ENCODE measurements around the gene NHLH1. TPM values are rescaled to one million over a fixed set of nuclear protein-coding genes. Genes with fewer than 3 reads are reported as not detected.

The NHLH1 gene
- total and polyA plus RNA-seq, 2 donors (not counting 3 experiments of a cell fraction or from before 2014, with no cell fraction given) = 0.46 TPM

DNA sequence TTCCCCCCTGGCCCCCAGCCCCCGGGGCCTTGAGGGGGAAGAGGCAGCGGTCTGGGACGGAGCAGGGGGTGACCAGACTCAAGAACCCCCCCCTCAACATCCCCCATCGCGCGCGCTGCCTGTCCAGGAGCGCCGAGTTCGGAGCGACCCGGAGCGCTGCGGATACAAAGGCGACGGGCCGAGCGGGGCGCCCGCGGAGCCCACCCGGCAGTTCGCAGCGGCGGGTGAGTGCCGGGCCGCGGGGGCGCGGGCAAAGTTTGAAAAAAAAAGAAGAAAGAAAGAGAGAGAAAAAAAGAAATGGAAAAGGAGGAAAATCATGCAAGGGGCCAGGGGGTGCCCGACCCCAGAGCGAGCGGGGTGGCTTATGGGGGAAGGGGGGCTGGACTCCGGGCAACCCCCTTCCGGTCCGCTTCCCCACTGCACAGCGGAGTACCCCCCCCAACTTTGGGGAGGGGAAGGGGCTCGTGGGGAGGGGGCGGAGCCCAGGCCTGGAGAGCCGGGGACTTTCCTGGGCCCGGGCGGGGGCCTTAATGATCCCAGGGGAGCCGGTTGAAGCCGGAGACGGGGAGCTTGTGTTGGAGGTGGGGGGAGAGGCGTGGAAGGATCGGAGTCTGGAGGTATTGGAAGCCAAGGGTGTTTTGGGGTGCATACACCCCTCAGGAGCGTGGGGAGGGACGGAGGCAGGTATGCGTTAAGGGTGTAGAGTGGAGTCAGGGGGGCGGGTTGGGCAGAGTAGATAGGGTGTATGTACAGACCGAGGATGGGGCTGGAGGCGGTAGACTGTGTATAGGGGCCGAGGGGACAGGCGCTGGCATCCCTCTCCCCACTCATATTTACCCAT is 34.0 kb downstream of the NHLH1 start:
- POLR2A ChIA-PET = no interaction called here
- DNase-seq (ENCODE audit: low read depth, low spot score) (no peak), FAIRE-seq (no peak)
- TF ChIP-seq, protein P1, sequence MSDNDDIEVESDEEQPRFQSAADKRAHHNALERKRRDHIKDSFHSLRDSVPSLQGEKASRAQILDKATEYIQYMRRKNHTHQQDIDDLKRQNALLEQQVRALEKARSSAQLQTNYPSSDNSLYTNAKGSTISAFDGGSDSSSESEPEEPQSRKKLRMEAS (IDR thresholded peaks at IDR 0.05; ENCODE audit: insufficient read depth, insufficient read length) = no peak
- no peak for TF ChIP-seq FOS (IDR thresholded peaks at IDR 0.05; ENCODE audit: borderline replicate concordance, insufficient read depth, low read length)
- TF ChIP-seq JUN (IDR thresholded peaks at IDR 0.05; ENCODE audit: borderline replicate concordance, insufficient read depth, insufficient read length, low read depth) = no peak
- TF ChIP-seq GATA2 (IDR thresholded peaks at IDR 0.05; ENCODE audit: insufficient read depth, insufficient read length, low read depth, low read length) = no peak
- TF ChIP-seq POLR2AphosphoS5 (IDR thresholded peaks at IDR 0.05; ENCODE audit: insufficient read depth, low read depth, low read length) = no peak
- TF ChIP-seq POLR2A (IDR thresholded peaks at IDR 0.05; ENCODE audit: low read depth, low read length) = no peak
- TF ChIP-seq MYC (IDR thresholded peaks at IDR 0.05; ENCODE audit: low read depth, low read length) = no peak
- TF ChIP-seq, protein P2, sequence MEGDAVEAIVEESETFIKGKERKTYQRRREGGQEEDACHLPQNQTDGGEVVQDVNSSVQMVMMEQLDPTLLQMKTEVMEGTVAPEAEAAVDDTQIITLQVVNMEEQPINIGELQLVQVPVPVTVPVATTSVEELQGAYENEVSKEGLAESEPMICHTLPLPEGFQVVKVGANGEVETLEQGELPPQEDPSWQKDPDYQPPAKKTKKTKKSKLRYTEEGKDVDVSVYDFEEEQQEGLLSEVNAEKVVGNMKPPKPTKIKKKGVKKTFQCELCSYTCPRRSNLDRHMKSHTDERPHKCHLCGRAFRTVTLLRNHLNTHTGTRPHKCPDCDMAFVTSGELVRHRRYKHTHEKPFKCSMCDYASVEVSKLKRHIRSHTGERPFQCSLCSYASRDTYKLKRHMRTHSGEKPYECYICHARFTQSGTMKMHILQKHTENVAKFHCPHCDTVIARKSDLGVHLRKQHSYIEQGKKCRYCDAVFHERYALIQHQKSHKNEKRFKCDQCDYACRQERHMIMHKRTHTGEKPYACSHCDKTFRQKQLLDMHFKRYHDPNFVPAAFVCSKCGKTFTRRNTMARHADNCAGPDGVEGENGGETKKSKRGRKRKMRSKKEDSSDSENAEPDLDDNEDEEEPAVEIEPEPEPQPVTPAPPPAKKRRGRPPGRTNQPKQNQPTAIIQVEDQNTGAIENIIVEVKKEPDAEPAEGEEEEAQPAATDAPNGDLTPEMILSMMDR (IDR thresholded peaks at IDR 0.05; ENCODE audit: extremely low read depth in 1 of 2, insufficient read depth in 1 of 2, low read depth in 1 of 2, low read length in 2 of 2) = no peak
- TF ChIP-seq EZH2 (IDR thresholded peaks at IDR 0.05; ENCODE audit: borderline replicate concordance, low read depth, low read length, severe bottlenecking) = no peak
- H3K36me3 ChIP-seq (ENCODE audit: control insufficient read depth in 2 of 2, extremely low read depth in 1 of 2, insufficient read depth in 2 of 2, low read length in 2 of 2) = no peaks in the 10 kb centered on the region
- no peak overlapping the region for H3K4me3 ChIP-seq (replicated peaks in 1 of 3; ENCODE audit: insufficient read depth in 1 of 3, low read depth in 1 of 3, low read length in 3 of 3)
- H2AFZ ChIP-seq (ENCODE audit: low read depth, low read length) = no peak overlapping the region
- H3K9me1 ChIP-seq (replicated peaks; ENCODE audit: control insufficient read depth, extremely low read depth, insufficient read depth, low read length) = no peaks in the 10 kb centered on the region
- dilution Hi-C loops (cut with MboI; ENCODE audit: extremely low pct_ligation_motif_present, low sequenced_read_pairs) (no loop called here), intact Hi-C loops (cut with micrococcal nuclease) (no loop called here)
- no peak overlapping the region for H3K9ac ChIP-seq (replicated peaks; ENCODE audit: extremely low read depth, insufficient read depth, low read length)
- H4K20me1 ChIP-seq (replicated peaks; ENCODE audit: control insufficient read depth, extremely low read depth, insufficient read depth, low read length) = no peaks in the 10 kb centered on the region
- H3K79me2 ChIP-seq (ENCODE audit: control insufficient read depth, insufficient read depth, low read length) = no peaks in the 10 kb centered on the region
- no peak overlapping the region for H3K4me2 ChIP-seq (ENCODE audit: insufficient read depth, low read length)
- peaks cover 73 to 87% of the 10 kb centered on the region in 2 experiments for H3K27me3 ChIP-seq (ENCODE audit: control insufficient read depth in 2 of 2, insufficient read depth in 2 of 2, low read length in 2 of 2)
- peaks cover 13% of the 10 kb centered on the region for H3K4me1 ChIP-seq (ENCODE audit: control insufficient read depth, extremely low read depth, insufficient read depth, low read length)
- H3K27ac ChIP-seq (ENCODE audit: insufficient read depth, low read depth, low read length) = no peak overlapping the region
- no TSS peak for BruUV-seq (replicated peaks)
- CTCF ChIA-PET = interaction anchor here (1.1 kb wide), 1 partner anchor 15 kb away, joined by 3 read pairs; no protein-coding TSS in a partner anchor
- H3K9me3 ChIP-seq (replicated peaks; ENCODE audit: control insufficient read depth, insufficient read depth, low read length) = no peaks in the 10 kb centered on the region

All from endothelial cell of umbilical vein (primary cell).